SH-SY5Y (cell line): Measurements from ENCODE around the gene ANTXR1.

Source experiments
- GATA2 ChIP-seq: IDR thresholded peaks from 2 replicates; pipeline ENCODE4 v1.6.1; 2011; ENCODE audit warnings: mild to moderate bottlenecking, low read depth, low read length
- GATA3 ChIP-seq: IDR thresholded peaks from 2 replicates; pipeline ENCODE4 v1.6.1; 2011; ENCODE audit warnings: low read depth, mild to moderate bottlenecking, low read length, moderate library complexity

GRCh38 chr2:69054431-69054830 is 41.5 kb downstream of the ANTXR1 start:
- TF ChIP-seq GATA2 (no peak), GATA3 (no peak)
